HG02588 (cell line): Measurements from ENCODE around the gene RAB37.

Experiments
- ATAC-seq: cut with Tn5 transposase; IDR thresholded peaks from one replicate; pipeline ENCODE4 v1.9.1; 2021; ENCODE audit warnings: mild to moderate bottlenecking, moderate library complexity; ENCODE audit not compliant: unreplicated experiment

The RAB37 gene

GRCh38 chr17:74744714-74745547 lies 7.9 kb downstream of the RAB37 start:
- no peak for ATAC-seq

- ATAC-seq: no peak
Measured at GRCh38 chr17:74745548-74746177, 8.6 kb downstream of the RAB37 start.

GRCh38 chr17:74746376-74746775 lies 9.3 kb downstream of the RAB37 start:
- ATAC-seq: no peak

- ATAC-seq: no peak
Measured at GRCh38 chr17:74746922-74747321, 9.9 kb downstream of the RAB37 start.

- ATAC-seq: no peak
Measured at GRCh38 chr17:74748279-74748528, 11.1 kb downstream of the RAB37 start.

- peak; percentile 88 for ATAC-seq
Measured at GRCh38 chr17:74748529-74749278, 11.6 kb downstream of the RAB37 start, which contains the start of gene NHERF1. NHERF1 (plus strand) TSS chr17:74748628; CDS start chr17:74748847, 219 bp downstream.

GRCh38 chr17:74749279-74750038 lies 12.4 kb downstream of the RAB37 start:
- ATAC-seq: peak; percentile 5

GRCh38 chr17:74750039-74750326 lies 12.9 kb downstream of the RAB37 start:
- no peak for ATAC-seq

- ATAC-seq: no peak
Measured at GRCh38 chr17:74750327-74751069, 13.4 kb downstream of the RAB37 start.

GRCh38 chr17:74752415-74752814 lies 15.4 kb downstream of the RAB37 start:
- ATAC-seq: no peak

- ATAC-seq: no peak
Measured at GRCh38 chr17:74752822-74753401, 15.9 kb downstream of the RAB37 start.

- ATAC-seq: no peak
Measured at GRCh38 chr17:74754832-74755231, 17.8 kb downstream of the RAB37 start.

- ATAC-seq: no peak
Measured at GRCh38 chr17:74755533-74755932, 18.5 kb downstream of the RAB37 start.

- no peak for ATAC-seq
Measured at GRCh38 chr17:74756891-74757290, 19.8 kb downstream of the RAB37 start.

GRCh38 chr17:74757502-74757901 lies 20.4 kb downstream of the RAB37 start:
- no peak for ATAC-seq

GRCh38 chr17:74757931-74758847 lies 21.1 kb downstream of the RAB37 start:
- ATAC-seq: no peak

- no peak for ATAC-seq
Measured at GRCh38 chr17:74758848-74759168, 21.8 kb downstream of the RAB37 start.

GRCh38 chr17:74759243-74759801 lies 22.3 kb downstream of the RAB37 start:
- ATAC-seq: no peak

GRCh38 chr17:74759941-74760340 lies 22.9 kb downstream of the RAB37 start:
- no peak for ATAC-seq
